GM21717 (cell line): ENCODE data around the gene TSPEAR.
"Not testable (repeated sequence)": the region's sequence is repeated elsewhere in the genome, so short reads cannot be mapped to it uniquely, and the experiment has no call there.

Experiments
- ATAC-seq: cut with Tn5 transposase; IDR thresholded peaks from one replicate; pipeline ENCODE4 v1.9.1; 2021; ENCODE audit warnings: mild to moderate bottlenecking, moderate library complexity; ENCODE audit not compliant: unreplicated experiment

The TSPEAR gene

DNA sequence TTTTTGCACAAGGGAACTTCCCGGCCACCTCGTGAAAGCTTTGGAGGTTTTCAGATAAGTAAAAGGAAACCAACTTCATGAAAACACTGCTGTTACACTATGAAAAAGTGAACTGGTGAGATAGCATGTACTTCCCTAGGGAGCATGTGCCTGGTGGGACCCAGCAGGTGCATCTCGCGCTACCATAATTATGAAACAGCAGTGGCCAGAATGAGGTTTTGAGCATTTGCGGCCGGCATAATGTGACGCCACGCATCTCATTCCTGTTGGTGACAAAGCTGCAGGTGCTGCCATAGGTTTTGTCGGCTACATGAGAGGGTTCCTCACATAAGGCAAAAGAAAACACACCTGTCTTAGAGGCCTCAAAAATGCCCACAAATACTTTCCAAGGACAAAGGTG, 154.5 kb downstream of the TSPEAR start:
- no peak for ATAC-seq

DNA sequence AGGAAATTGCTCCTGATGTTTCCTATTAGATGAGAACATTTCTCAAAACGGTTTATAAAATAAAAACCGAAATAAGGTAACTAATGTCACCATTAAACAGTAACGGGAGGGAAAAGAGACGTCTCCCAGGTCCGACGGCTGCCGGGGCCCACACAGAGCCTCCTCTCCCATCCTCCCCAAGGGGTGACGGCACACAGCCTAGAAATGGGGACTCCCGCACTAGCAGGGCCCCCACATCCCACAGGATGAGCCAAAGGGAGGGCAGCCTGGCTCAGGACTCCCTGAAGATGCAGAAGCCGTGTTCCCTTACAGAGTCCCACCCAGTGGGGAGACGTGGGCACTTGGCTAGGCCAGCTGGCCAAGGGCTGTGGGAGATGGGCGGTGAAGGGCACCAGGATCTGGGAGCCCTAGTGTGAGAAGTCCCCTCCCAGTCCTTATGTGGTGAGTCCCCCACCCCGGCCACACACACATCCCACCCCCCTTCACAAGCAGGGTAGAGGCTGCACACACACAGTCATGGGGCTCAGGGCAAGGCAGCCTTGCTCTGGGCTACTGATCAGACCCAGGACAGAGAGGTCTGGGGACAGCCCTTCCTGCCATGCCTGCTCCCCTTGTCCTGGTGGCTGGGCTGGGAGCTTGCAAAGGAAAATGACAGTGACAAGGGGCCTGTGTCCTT, 156.0 kb downstream of the TSPEAR start:
- ATAC-seq = no peak

DNA sequence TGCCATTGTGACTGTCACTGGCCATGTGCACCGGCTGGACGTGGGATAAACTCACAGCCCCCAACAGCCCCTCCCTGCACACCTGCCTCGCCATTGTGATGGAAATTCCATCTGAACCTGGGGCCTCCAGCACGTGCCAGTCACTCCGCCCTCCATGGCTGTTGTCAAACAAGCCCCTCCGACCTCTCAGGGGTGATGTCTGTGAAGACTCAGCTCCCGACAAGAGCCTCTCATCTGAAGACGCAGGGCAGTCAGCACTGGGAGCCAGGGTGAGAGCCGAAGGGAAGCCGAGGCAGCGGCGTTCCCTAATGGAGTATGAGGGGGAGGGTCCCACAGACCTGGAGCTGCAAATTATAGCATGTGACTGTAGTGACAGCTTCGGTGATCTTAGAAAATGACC, 158.7 kb downstream of the TSPEAR start:
- no peak for ATAC-seq

DNA sequence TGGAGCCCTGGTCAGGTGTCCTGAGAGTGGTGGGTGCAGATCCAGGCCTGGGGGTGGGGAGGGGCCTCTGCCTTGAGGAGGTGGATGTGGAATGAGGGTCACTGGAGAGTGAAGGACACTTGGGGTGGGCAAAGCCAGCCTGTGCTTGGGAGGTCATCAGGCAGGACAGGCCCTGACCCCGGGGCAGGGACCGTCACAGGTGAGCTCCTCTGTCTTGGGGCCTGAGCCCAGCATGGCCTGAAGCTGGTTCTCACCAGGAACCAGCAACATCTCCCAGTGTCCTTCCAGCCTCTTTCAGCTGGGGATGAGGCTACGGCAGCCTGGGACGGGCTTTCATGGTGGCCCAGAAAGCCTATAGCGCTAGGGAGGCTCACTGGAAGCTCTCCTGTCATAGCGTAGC, 159.2 kb downstream of the TSPEAR start:
- ATAC-seq = no peak

DNA sequence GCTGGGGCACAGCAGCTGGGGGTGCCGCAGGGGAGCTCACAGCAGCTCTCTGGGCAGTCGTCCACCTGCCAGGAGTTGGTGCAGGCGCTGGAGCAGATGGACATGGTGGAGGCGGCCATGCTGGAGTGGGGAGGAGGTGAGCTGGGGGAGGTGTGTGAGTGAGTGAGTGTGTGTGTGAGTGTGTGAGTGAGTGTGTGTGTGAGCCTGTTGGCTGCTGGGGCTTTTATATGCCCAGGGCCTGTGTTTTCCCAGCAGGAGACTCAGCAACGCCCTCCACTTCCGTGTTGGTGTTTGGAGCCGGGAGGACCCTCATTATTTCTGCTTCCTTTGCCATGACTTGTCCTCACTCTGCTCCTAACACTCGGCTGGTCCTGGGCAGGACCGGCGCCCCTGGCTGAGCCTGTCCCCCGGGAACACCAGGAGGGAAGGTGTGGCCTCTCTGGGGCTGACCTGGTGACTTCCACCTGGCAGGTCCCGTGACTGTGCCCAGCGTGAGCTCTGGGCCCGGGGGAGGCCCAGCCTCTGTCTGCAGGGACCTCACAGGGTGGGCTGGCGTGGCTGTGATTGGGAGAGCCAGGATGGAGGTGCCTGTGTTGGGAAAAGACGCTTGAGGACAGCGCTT, 159.9 kb downstream of the TSPEAR start, which contains the start of gene KRTAP10-2:
Gene KRTAP10-2, minus strand, starts transcription at position 166 of the 622 bp plus-strand sequence. Its CDS starts 47 bp downstream, at position 119.
- no peak for ATAC-seq

DNA sequence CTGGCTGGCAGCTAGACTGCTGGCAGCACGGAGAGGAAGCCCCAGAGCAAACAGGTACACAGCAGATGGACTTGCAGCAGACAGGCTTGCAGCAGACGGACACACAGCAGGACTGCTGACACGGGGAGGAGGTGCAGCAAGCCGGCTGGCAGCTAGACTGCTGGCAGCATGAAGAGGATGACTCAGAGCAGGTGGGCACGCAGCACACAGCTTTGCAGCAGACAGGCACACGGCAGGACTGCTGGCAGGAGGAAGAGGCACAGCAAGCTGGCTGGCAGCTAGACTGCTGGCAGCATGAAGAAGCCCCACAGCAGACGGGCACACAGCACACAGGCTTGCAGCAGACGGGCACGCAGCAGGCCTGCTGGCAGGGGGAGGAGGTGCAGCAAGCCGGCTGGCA, 160.6 kb downstream of the TSPEAR start:
- no peak for ATAC-seq

DNA sequence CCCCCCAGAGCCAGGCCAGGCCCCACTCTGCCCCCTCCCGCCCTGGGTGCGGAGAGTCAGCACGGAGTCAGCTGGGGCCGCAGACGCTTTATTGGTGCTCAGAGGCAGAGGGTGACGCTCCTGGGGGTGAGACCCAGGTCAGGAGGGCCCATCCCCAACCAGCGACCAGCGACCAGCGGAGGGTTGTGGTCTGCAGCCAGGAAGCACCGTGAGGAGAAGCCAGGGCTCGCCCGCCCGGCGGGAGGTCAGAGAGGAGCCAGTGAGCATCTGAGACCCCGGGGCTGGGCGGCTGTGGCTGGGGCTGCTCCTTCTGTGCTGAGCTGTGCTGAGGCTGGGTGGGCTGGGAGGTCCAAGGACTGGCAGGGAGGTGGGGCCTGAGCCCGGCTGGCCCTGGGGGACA, 161.1 kb downstream of the TSPEAR start:
- ATAC-seq = not testable (repeated sequence)

DNA sequence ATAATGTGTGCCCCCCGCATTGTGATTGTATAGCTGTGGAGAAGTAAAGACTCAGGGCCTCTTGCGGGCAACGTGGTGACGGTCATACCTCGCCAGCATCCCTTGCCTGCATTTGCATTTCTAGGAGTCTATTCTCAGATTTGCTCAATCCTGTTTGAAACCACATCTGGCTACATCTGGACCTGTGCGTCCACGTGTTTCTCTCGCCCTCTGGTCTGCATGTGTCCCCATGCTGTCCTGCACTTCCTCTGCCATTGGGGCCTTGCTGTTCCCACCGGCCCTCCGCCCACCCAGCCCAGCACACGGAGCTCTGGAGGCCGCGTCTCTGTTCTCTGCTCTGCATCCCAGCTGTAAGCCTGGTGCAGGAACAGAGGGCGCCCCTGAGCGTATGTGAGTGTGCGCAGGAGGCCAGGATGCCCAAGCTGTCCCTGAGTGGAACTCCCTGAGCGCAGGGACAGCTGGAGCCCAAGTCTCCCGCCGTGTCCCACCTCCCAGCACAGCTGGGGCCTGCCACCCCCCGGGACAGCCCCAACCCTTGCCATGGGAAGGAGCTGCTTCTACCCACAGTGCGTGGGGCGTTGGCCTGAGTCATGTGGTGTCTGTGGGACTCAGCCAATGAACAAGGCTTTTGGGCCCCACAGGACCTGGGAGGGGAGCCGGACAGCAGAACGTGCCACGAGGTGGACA, 161.7 kb downstream of the TSPEAR start:
- no peak for ATAC-seq

DNA sequence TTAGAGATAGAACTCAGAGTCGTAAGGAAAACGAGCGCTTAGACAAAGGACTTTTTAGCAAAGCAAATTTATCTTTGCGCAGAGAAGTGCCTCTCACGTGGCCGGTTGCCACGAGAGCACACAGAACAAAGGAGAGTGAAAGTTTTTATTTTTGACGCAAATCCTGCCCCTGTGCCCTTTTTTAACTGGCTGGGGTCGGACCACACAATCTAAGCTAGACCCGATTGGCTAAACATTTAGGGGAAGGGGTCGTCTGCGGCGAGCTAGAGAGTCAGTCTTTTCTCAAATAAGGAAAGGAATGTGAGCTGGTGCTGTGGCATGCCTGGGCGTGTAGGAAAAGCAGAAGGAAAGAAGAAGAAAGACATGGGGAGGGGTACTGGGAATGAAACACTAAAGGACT, 162.4 kb downstream of the TSPEAR start:
- ATAC-seq = no peak

DNA sequence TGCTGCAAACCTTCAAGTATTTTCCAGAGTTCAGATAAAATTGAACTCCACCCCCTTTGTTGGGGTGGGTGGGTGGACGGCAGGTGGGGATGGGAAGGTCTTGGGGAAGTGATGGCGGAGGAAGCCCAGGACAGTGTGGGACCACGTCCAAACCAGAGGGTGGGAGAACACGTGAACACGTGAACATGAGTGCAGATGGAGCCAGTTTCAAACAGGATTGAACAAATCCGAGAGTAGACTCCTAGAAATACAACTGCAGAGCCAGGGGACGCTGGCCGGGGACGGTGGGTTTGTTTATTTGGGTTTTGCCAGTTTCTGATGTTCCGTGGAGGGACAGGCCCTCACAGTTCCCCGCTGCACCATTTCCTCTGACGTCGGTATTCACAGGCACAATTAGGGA, 163.0 kb downstream of the TSPEAR start:
- ATAC-seq = no peak

DNA sequence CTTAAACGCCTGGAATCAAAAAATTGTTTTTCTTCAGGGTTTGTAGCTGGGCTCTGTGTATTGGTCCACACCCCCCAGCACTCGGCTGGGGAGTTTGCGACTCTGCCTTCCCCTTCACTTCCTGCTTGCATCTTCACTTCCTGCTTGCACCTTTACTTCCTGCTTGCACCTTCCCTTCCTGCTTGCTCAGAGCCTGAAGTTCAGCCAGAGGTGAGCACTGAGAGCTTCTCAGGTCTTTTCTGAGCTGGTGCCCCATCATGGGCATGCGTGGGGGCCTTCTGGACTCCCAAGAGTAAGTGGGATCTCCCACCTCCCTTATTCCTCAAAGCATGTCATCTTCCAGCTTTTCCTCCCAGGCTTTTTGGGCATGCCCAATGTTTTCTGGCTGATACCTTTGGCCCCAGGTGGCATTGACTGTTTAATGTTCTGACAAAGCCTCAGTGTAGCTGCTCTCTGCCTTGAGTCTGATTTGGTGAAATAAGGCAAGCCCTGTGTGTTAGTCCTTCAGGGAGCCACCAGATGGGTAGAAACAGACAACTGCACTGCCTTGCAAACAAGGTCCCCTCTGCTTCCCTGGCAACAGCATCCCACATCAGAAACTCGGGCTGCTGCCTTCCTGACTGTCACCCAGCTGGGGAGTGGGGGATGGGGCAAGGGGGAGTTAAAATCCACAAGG, 163.6 kb downstream of the TSPEAR start:
- ATAC-seq = no peak

DNA sequence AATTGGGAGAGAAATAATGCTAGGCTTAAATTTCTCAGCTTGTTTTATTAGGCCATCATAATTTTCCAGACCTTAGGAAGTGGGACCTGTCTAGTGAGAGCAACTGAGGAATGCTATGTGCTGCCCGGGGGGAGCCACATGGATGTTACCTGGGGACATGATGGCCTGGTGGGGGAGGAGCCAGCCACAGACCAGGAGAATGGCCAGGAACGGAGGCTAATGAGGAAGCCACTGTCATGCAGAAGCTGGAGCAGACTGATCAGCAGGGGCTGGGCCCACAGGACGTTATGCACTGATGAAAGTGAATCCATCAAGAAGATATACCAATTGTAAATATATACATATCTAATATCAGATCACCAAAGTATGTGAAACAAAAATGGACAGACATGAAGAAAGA, 166.8 kb downstream of the TSPEAR start:
- no peak for ATAC-seq

DNA sequence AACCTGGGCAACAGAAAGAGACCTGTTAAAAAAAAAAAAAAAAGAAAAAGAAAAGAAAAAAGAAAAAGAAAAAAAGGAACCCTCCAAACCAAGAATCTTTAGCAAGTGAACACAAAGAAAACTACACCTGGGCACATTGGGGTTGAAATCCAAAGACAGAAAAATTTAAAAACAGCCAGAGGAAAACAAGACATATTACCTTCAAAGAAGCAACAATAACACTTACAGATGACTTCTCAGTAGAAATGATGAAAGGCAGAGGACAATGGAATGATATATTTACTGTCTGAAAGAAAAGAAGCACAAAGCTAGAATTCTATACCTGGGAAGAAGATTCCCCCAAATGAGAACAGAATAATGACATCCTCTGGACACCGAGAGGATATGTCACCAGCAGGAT, 168.7 kb downstream of the TSPEAR start:
- no peak for ATAC-seq

DNA sequence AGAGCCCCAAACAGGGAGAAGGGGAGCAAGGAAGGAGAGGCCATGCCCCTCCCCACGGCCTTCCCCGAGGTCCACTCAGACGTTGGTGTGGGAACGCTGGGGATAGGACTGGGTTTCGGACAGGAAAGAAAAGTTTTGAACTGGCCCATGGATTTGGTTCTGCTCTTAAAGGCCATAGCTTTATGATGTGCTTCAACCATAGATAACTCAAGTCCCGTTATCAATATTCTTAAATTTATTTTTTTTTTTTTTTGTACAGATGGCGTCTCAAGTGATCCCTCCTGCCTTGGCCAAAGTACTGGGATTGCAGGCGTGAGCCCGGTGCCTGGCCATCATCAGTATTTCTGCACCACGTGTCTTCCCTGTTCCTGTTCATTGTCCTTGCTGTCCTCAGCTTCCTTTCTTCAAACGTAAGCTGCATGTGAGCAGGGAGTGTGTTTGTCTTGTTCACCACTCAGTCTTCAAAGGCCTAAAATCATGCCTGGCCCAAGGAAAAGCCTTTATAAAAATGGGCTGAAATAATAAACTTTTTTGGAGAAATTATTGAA, 170.6 kb downstream of the TSPEAR start:
- ATAC-seq = no peak

DNA sequence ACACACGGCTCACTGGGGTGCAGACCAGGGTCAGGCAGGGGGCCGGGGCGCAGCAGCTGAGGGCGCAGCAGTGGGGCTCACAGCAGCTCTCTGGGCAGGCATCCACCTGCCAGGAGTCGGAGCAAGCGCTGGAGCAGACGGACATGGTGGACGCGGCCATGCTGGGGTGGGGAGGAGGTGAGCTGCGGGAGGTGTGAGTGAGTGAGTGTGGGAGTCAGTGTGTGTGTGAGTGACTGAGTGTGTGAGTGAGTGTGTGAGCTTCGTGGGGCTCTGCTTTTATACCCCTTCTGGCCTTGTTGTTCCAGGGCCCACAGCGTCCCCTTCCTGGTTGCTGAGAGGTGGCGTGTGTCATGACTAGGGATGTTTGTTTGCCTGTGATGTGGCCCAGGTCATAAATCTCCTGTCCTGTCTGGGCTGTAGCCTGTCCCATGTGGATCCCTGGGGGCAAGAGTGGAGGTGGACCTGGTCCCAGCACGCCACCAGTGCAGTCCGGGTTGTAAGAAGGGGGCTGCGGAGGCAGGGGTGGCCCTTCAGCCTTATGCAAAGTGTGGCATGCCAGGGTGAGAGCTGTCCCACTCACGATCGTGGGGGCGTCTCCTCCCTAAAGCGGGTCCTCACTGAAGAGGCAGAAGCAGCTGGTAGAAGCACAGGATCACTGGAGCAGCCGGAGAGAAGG, 171.2 kb downstream of the TSPEAR start, which contains the start of gene KRTAP10-1:
Gene KRTAP10-1, minus strand, starts transcription at position 205 of the 676 bp plus-strand sequence. Its CDS starts 45 bp downstream, at position 160.
- no peak for ATAC-seq

DNA sequence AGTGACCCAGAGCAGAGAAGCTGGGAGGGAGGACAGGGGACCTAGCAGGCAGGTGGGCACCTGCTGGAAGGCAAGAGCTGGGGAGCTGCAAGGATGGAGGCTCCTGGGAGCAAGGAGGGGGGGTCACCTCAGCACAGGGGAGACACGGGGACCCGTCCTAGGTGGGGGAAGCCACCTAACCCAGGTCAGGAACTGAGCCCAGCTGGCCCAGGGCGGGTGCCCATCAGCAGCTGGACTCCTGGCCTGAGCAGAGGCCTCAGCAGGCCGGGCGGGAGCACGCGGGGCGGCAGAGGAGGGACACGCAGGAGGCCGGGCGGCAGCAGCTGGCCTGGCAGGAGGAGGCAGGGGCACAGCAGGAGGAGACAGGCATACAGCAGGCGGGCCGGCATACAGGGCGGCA, 172.3 kb downstream of the TSPEAR start:
- no peak for ATAC-seq

DNA sequence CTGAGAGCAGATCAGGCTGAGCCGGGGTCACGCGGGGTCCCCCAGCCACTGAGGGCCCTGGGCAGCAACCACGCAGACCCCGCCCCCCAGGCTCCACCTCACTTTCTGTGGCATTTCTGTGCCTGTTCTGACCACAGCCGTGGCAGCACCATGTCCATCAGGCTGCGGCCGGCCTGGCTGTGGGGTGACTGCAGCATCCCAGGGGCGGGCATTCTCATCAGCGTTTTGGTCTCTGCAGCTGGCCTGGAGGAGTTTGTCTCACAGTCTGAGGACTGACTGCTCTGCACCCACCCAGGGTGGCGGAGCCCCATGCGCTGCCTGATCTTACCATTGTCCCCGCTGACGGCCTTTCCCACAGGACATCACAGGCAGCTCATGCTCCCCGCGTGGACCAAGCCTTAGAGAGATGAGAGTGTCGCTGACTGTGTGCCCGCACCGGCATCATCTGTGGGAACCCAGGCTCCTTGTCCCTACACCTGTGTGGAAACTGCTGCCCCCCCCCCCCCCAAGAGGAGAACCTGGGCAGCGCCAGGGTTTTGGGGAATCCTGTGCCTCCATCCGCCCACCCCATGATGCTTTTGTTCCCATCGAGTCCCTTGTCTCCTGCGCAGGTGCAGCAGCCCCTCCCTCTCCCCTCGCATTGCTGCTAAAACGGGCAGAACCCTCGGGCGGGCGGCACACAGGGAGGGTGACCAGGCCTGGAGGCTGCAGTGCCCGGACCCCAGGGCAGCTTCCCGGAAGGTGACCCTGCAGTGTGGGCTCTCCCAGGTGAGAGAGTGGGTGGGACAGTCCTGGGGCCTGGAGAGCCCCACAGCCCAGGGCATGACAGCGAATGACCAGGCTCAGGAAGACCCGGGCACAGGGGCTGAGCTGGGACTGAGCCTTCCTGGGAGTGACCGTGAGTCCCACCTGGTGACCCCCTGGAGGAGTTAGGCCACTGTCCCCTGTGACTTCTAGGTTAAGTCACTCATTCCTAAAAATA, 173.2 kb downstream of the TSPEAR start:
- ATAC-seq = no peak

DNA sequence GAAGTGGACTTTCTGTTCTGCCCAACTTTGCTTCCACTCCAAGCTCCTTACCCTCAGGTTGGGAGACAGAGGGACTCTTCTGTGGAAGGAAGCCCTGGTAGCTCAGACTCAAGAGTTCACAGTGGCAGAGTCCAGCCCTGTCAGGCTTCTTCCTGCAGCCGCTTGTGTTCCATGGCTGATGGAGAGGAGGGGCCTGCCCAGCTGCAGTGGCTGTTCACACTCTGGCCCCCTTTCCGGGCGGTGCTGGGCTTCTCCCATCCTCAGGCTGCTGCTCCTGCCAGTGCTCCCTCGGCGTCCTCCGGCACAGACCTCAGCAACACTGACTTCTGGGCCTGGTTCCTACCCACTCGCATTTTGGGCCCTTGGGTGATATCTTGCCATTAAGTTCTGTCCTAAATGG, 175.4 kb downstream of the TSPEAR start:
- no peak for ATAC-seq

DNA sequence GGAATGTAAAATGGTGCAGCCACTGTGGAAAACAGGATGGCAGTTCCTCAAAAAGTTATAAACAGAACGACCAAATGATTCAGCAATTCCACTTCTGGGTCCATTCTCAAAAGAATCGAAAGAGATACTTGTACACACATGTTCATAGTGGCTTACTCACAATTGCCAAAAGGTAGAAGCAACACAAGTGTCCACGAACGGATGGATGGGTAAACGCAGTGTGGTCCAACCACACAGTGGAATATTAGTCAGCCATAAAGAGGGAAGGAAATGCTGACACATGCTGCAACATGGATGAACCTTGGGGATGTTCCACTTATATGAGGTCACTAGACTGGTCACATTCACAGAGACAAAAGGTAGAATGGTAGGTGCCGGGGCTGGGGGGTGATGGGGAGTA, 176.7 kb downstream of the TSPEAR start:
- no peak for ATAC-seq
